Measurements from ENCODE around the gene SMIM13. TPM values are rescaled to one million over a fixed set of nuclear protein-coding genes. Genes with fewer than 3 reads are reported as not detected.

The SMIM13 gene
- total RNA-seq, 4 donors from 2014 or later = 4.1 to 6.3 (median 4.7) TPM

GRCh38 chr6:11151488-11151887 is 57.9 kb downstream of the SMIM13 start:
- Histone ChIP-seq H3K4me1 (no peaks in the 10 kb centered on the region), H3K27ac (no peak overlapping the region), H3K9me3 (no peaks in the 10 kb centered on the region), H3K36me3 (no peaks in the 10 kb centered on the region), H3K27me3 (no peaks in the 10 kb centered on the region), H3K4me3 (no peak overlapping the region)
- TF ChIP-seq POLR2A (IDR thresholded peaks at IDR 0.05) = no peak
- TF ChIP-seq CTCF (IDR thresholded peaks at IDR 0.05) = no peak
- DNase-seq = no peak

DNA sequence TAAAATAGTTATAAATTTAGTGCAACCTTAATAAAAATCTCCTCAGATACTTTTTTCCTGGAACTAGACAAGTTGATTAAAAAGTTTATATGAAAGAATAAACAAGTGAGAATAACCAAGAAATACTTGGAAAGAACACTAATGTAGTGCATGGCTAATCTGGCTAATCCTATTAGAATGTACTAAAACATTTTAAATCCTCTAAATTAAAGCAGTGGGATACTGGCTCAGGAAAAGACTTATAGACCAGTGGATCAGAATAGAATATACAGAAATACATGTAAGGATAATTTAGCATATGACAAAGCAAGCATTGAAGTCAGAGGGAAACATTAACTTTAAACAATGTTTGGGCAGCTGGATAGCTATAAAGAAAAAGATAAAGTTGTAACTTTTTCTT is 58.9 kb downstream of the SMIM13 start:
- Histone ChIP-seq H3K9me3 (no peaks in the 10 kb centered on the region), H3K4me1 (no peaks in the 10 kb centered on the region), H3K27me3 (no peaks in the 10 kb centered on the region), H3K36me3 (no peaks in the 10 kb centered on the region), H3K4me3 (no peak overlapping the region), H3K27ac (no peak overlapping the region)
- no peak for DNase-seq
- TF ChIP-seq CTCF (IDR thresholded peaks at IDR 0.05) = no peak
- TF ChIP-seq POLR2A (IDR thresholded peaks at IDR 0.05) = no peak

- Histone ChIP-seq H3K9me3 (no peaks in the 10 kb centered on the region), H3K4me1 (no peaks in the 10 kb centered on the region), H3K27ac (no peak overlapping the region), H3K36me3 (no peaks in the 10 kb centered on the region), H3K4me3 (no peak overlapping the region), H3K27me3 (no peaks in the 10 kb centered on the region)
- TF ChIP-seq POLR2A (IDR thresholded peaks at IDR 0.05) (no peak), CTCF (IDR thresholded peaks at IDR 0.05) (no peak)
- DNase-seq = no peak
Measured at GRCh38 chr6:11153447-11153846, 59.8 kb downstream of the SMIM13 start.

DNA sequence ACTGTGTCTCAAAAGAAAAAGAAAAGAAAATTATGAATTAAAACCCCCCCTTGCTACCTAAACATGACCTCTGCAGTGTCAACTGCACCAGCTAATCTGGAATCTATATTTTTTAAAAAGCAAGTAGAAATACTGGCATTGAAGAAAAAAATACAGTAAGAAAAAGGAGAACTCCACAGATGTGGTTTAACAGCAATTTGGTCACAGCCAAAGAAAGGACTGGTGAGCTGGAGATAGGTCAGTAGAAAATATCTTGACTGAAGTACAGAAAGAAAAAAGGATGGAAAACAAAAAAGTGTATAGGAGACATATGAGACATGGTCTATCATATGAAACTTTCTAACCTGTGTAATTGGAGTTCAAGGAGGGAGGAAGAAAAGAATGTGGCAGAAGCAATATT is 62.0 kb downstream of the SMIM13 start:
- TF ChIP-seq CTCF (IDR thresholded peaks at IDR 0.05) (no peak), POLR2A (IDR thresholded peaks at IDR 0.05) (no peak)

GRCh38 chr6:11160199-11160598 is 66.6 kb downstream of the SMIM13 start:
- Histone ChIP-seq H3K9me3 (no peaks in the 10 kb centered on the region), H3K27ac (no peak overlapping the region), H3K36me3 (no peaks in the 10 kb centered on the region), H3K4me3 (no peak overlapping the region), H3K27me3 (no peaks in the 10 kb centered on the region), H3K4me1 (no peaks in the 10 kb centered on the region)
- DNase-seq = no peak
- TF ChIP-seq CTCF (IDR thresholded peaks at IDR 0.05) (no peak), POLR2A (IDR thresholded peaks at IDR 0.05) (no peak)

More for the DNA sequence above, 62.0 kb downstream of the SMIM13 start:
- no peak for DNase-seq
- Histone ChIP-seq H3K27me3 (no peaks in the 10 kb centered on the region), H3K4me3 (no peak overlapping the region), H3K9me3 (no peaks in the 10 kb centered on the region), H3K36me3 (no peaks in the 10 kb centered on the region), H3K27ac (no peak overlapping the region), H3K4me1 (no peaks in the 10 kb centered on the region)

All from Peyer's patch (tissue), 4 donors.